HG02970 (cell line): ENCODE results near the gene RIPOR2.
"Not testable (repeated sequence)": the region's sequence is repeated elsewhere in the genome, so short reads cannot be mapped to it uniquely, and the experiment has no call there.

Experiments
- ATAC-seq: cut with Tn5 transposase; IDR thresholded peaks from one replicate; pipeline ENCODE4 v1.9.1; 2021; ENCODE audit warnings: mild to moderate bottlenecking, moderate library complexity, moderate number of reproducible peaks; ENCODE audit not compliant: unreplicated experiment, low FRiP score

RIPOR2 gene

DNA sequence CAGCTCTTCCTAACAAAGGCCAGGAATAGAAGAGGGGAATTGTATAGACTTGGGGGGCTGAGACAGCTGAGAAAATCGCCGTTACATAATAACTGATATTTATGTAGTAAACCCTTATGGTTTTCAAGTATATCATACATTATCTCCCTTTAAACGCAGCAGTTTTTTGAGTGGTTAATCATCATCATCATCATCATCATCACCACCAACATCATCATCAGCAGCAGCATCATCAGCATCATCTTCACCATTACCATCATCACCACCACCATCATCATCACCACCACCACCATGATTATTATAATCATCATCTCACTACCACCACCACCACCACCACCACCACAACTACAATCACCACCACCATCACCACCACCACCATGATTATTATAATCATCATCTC, 9.1 kb downstream of the RIPOR2 start:
- not testable (repeated sequence) for ATAC-seq

DNA sequence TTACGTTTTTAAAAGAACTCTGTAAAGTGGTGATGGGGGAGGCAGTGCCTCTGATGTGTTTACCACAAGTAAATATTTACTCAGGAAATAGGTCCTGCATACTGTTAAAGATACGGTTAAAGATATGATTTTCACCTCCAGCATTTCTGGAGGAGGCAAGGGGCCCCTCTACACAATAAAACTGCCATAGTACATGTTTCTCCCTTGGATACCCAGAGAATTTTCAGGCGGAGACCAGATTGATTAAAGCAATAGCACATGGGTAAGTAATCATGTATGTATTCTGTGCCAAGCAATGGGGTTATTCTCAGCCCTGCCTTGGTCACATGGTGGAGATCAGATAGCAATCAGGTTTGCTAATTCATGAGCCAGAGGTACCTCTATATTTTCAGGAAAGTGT, 9.6 kb downstream of the RIPOR2 start:
- no peak for ATAC-seq

DNA sequence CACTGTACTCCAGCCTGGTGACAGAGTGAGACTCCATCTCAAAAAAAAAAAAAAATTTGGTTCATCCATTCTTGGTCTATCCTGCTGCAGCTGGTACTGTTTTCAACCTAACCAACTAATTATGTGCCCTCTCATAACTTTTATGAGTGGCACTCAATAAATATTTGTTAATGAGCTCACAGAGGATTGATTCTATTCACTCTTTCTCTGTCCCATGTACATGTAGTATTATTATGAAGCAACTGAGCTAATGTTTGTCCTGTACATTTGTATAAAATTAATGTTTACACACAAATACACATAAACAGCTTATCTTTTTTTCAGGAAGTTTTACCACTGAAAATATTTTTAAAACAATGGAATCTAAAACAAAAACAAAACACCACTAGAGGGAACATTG, 10.1 kb downstream of the RIPOR2 start:
- ATAC-seq = no peak

DNA sequence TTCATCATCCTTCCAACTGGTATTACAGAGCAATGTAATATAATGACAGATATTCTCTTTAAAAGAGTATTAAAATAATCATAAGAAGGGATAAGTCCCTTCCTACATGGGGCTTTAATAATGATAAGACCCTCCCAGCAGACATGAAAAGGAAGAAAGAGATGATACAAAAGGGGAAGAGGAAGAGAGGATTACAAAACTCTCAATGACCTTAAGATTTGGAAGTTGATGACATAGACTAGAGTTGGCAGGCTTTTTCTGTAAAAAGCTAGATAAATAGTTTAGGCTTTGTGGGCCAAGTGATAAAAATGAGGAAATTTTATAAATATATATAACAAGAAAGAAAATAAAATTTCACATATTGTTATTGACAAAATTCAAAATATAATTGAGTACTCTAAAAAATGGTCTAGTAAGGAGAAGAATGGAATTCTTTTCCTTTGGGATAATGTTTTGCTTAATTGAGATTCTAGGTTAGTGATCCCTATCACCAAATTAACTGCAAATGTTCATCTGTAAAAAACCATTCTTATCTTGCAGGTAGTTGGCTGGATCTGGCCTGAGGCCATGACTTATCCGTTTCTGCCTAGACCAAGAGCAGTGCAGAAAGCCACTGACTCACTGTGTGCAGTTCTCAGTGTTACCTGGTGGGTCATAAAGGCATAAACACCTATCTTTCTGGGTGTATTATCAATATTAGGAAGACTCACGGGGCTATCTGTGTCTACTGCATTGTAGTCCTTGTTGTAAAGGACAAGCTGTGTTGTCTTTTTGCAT, 11.0 kb downstream of the RIPOR2 start:
- no peak for ATAC-seq

DNA sequence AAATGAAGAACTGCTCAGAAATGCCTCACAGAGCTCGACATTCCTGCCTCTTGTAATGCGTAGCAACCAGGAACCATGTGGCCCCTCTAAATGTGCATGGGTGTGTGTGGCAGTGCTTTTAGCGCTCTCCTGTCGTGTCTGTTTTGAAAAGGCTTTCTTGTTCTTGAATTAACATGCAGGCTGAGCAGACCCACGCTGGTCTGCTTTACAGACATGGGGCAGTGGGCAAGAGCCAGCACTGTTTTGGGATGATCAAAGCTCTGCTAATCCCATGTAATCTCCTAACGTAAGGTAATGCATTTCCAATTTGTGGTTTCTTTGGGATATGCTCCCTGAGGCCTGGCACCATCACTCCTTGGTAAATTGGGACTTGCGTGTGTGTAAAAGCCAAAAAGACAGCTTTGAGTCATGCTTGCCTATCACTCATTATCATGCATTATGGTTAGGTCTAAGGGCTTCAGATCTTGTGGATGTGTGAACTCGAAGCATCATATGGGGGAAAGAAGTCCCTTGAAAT, 11.8 kb downstream of the RIPOR2 start:
- no peak for ATAC-seq

DNA sequence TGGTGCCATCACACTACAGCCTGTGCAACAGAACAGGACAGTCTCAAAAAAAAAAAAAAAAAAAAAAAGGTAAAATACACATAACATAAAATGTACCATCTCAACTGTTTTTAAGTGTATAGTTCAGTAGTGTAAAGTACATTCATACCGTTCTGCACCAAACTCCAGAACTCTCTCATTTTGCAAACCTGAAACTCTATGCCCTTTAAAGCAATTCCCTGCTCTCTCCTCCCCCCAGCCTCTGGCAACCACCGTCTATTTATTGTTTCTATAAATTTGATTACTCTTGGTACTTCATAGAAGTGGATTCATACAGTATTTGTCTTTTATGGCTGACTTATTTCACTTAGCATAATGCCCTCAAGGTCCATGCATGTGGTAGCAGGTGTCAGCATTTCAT, 12.9 kb downstream of the RIPOR2 start:
- ATAC-seq = no peak

DNA sequence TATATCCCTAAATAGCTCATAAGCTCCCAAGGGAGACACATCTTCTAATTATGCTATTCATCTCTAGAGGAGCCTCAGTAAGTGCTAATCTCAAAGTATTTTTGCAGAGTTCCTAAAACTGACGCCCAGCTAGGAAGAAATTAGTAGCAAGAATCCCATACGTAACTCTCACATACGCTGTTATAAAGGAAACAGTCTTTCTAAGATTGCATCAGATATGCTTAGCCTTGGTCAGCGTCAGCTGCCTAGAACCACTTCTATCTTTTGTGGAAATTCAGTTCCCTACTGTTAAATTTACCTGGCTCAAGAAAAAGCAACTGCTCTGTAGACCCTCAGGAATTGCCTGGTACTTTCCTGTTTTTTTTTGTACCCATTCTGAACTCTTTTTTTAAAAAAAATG, 13.6 kb downstream of the RIPOR2 start:
- no peak for ATAC-seq

DNA sequence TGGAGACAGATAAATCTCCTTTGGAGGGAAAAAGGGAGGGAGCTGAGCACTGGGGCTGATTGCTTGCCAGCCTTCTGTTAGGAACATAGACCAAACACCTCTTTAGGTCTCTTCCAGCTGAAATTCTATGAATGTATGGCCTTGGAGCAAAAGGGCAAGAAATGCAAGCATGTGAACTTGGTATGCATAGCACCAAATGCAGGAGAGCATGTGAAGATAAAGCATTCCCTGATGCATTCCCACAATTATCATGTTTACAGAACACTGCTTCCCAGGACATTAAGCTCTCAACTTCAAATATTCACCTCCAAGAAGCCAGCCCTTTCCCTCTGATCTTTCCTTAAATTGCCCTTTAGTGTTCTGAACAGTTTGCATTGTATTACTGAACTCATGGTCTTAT, 15.6 kb downstream of the RIPOR2 start:
- no peak for ATAC-seq

DNA sequence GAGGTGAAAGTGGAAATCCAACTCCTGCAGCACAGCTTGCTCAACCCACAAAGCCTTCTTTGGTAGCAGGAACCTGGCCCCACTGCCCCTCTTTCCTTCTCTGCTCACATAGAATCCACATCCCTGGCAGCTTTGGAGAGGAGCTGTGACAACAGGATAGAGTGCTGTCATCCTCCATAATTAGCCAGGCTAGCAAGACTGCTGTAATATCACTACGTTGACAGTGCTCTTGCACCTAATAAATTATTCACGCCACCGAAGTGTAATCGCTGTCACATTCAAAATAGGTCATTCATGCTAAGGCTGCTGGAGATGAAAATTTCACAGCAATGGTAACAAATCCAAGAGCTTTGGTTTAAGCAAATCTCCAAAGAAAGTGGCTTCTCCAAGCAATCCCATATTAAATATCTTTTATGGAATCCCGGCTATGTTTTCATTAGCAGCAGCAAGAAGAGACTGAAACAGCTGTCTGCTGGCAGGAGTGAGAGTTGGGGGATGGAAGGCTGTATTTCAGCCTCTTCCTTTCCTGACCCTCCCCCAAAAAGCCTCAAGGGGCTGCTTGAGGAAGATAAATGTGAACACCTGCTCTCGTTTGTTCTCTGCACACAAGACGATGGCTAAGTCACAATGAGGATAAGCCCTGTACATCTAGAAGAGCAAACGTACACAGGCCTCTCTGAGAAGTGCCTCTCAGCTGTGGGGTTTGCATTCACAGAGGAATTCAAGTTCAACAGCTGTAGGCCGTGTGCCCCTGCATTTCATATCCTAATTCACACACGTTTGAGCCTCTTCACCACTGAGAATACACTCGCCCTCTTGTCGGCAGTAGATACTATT, 16.5 kb downstream of the RIPOR2 start:
- ATAC-seq = no peak

DNA sequence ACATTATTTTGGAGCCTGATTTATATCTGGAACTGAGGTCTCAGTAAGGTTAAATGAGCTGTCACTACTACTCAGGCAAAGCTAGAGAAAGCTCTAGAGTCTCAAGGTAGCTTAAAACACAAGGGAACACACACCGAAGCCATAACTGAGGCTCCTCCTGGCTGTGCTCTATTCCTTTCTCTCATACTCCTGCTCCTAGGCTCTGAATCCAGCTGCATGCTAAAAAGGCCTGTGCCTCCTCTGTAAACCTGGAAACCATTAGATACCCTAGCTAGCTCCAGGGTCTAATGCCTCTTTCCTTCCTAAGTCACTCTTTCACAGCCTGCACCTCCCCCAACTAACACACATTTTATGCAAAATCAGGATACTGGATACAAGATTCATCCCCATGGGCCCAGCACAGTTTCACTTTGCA, 17.1 kb downstream of the RIPOR2 start:
- ATAC-seq = no peak

DNA sequence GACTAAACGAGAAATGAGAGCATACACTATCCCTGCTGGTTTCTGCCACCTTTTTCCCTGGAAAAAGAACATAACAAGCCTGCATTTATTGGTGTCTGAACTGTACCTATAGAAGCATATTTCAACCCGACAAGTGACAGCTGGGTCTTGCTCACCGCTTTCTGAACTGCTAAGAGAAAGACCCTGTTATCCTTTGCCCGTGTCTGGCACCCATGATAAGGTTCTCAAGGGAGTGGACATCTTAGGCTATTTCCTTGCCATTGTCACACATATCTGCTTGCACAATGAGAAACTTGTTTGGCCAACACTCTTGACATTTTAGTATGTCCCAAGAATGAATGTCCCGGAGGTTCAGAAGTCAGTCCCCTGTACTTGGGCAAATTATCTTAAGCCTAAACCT, 19.3 kb downstream of the RIPOR2 start:
- no peak for ATAC-seq

DNA sequence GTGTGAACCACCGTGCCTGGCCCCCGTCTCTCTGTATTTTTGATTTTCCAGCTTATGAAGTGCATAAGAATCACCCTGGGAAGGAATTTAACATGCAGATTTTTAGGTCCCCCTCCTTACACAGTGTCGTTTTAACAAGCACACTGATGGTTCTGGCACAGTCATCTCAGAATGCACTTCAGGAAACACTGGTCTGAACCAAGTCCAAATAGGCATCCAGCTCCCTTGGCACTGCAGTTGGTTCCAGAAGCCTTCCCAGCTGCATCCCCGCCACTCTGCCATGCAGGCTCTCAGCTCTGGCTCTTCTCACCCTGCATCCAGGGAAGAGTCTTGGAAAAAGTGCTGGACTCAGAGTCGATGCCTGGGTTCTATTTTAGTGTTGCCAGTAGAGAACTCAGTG, 20.1 kb downstream of the RIPOR2 start:
- no peak for ATAC-seq

DNA sequence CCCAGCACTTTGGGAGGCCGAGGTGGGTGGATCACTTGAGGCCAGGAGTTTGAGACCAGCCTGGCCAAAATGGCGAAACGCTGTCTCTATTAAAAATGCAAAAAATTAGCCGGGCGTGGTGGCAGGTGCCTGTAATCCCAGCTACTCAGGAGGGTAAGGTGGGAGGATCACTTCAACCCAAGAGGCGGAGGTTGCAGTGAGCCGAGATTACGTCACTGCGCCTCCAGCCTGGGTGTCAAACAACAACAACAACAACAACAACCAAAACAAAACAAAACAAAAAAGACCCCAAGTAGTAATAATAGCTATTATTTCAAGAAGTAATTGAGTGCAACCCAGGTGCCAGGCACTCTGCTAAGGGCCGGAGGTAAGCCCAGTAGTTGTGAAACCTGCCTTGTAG, 21.7 kb downstream of the RIPOR2 start:
- ATAC-seq = not testable (repeated sequence)

DNA sequence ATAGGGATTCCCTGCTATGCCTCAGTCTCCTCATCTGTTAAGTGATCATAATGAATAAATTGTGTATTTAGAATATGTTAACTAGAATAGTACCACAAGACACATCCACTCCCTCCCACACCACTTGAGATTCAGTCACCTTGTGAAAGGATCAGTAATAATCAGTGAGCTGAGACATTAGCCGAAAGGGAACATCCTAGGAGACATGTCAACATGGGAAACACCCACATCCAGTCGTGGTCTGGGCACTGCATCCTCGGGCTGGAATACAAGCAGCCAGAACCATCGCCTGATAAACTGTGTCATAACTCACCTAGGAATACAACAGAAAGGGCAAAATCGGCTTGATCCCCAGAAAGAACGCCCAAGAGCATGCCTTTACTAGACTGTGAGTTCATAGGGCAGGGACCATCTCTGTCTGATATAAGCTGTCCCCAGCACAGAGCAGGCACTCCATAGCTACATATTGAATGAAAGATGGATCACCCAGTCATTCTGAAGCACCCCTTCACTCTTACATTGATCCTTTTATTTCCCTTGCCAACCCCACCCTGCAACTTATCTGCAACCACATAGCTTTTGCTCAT, 23.9 kb downstream of the RIPOR2 start:
- ATAC-seq = no peak

DNA sequence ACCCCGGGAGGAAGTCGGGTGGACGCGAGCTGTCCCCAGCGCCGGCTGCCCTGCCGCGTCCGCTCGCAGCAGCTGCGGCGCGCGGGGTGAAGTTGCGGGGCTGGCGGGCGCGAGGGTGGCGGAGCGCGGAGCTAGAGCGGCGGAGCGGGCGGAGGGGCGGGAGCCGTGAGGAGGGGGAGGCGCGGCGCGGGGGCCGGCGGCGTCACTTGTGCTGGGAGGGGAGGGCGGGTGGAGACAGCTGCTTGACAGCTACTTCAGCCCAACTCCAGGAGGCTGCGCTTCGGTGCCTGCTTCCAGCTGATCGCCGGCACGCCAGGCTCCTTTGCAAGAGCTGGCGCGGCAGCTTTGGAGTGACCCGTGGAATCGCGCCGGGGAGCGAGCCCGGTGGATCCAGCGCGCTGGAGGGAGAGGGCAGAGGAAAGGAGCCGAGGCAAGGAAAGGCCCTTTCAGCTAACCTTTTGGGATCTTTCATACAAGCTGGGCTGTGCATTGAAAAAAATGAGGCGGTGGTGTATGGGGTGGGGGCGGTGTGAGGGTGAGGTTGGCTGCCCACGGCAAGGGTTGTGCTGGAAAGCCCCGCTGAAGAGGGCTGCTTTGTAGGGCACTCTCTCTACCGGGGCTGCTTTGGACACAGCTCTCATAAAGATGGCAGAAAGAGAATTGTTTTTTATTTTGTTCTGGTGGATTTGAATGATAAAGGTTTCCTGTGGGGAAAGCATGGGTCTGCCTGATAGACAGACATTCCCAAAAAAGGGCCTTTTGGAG, 24.6 kb downstream of the RIPOR2 start:
- ATAC-seq = no peak

DNA sequence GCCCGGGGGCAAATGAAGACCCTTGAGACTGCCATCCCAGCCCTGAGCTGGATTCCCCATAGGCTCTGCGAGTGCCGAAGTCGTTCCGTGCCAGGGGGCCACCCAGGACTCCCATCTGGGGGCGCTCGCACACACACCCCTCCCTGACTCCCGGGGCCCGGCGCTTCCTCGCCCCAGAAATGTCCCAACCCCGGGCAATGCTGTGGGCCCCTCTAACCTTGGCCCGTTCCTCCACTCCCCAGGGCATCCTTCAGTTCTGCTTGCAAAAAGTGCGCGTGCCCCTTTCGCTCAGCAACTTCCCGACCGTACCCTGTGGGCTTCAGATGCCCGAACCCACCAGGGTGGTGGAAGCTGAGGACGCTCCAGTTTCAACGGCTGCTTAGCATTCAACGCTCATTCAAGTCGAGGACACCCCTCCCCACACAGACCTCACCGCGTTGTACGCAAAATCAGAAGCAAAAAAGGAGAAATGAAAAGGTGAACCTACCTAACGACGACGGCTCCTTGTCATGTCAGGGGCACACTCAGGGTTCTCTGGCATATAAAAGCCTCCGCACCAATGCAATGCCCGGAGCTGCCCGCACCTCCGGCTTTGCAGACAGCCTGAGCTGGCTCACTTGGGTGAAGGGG, 25.3 kb downstream of the RIPOR2 start:
- ATAC-seq = no peak

DNA sequence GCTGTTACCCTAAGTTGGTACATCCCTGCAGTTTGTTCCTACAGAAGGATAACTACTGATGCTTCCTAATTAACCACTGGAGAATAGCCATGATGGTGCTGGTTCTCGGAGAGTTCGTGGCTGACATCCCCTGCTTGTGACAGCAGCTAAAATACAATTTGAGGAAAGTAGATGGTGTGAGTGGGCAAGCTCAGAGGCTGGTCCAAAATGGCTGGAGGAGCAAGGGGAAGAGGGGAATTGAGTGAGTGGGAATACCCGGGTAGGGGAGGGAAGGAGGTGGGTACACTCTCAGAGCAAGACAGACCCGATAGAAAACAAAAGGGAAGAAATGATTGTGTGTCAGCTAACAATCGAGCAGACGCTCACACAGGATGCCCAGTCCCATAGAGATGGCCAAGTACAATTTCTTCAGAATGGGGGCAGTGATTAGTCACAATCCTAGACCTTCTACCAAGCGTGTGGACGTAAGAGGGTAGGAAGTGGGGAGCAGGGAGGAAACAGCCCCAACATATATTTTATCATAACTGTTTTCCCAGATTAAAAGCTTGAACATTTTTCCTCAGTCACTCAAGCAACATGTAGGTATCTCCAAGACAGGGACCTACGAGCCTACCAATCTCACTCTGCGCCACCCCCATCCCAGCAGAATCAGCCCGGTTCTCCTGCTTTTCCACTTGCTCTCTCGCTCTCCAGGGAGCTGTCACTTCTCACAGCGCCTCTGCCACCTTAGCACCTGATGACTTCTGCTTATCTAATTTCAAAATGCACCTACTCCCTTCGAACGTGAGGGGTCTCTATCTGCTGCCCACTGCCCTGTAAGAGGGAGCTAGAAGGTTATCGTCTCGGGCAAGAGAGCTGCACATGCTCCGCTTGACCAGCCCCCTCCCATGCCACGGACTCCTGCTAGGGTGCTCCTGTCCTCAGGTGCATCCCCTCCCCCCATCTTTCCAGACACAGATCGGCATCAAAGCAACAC, 26.2 kb downstream of the RIPOR2 start:
- ATAC-seq = no peak

DNA sequence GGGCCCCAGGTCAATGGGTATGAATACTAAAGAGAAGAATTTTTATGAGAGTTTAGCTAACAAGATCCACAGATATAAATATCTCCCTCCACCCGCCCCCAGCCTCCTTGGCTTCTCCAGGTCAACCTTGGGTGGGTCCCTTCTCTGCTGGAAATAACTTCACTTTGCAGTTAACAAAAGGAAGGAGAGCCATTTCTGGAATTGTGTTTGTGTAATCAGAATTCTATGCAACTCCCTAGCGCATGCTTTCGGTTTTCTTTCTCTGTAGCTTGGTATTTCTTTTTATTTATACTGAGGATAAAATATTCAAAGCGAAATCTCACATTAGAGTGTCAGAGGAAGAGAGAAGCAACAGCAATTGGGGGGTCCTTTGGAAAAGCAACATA, 27.1 kb downstream of the RIPOR2 start:
- no peak for ATAC-seq
